Endodermal cell (in vitro differentiated cells): Measurements from ENCODE around the gene ADD1. TPM values are rescaled to one million over a fixed set of nuclear protein-coding genes. Genes with fewer than 3 reads are reported as not detected.

ENCODE experiments used
- DNase-seq: peaks from one replicate; pipeline ENCODE4 v3.0.0-alpha.2; 2017
- H3K27ac ChIP-seq: 2 replicates; pipeline ENCODE4 v1.5.1; 2013; ENCODE audit warnings: mild to moderate bottlenecking, low read depth, low read length, moderate library complexity
- H3K27me3 ChIP-seq: 2 replicates; pipeline ENCODE4 v1.6.1; 2013; ENCODE audit warnings: mild to moderate bottlenecking, low read length, moderate library complexity; ENCODE audit not compliant: insufficient read depth, control insufficient read depth, poor library complexity, severe bottlenecking
- H3K36me3 ChIP-seq: 2 replicates; pipeline ENCODE4 v1.7.0; 2013; ENCODE audit warnings: mild to moderate bottlenecking, low read length, moderate library complexity; ENCODE audit not compliant: control insufficient read depth, insufficient read depth
- H3K4me1 ChIP-seq: one replicate; pipeline ENCODE4 v1.7.0; 2013; ENCODE audit warnings: low read length; ENCODE audit not compliant: control insufficient read depth, insufficient read depth
- H3K4me3 ChIP-seq: 2 replicates; pipeline ENCODE4 v1.5.1; 2013; ENCODE audit warnings: mild to moderate bottlenecking, low read length, moderate library complexity
- H3K9ac ChIP-seq: 2 replicates; pipeline ENCODE4 v1.6.1; 2013; ENCODE audit warnings: mild to moderate bottlenecking, low read length, moderate library complexity; ENCODE audit not compliant: poor library complexity, severe bottlenecking; ENCODE audit errors: extremely low read depth
- H3K9me3 ChIP-seq: 2 replicates; pipeline ENCODE4 v1.6.1; 2013; ENCODE audit warnings: mild to moderate bottlenecking, low read length, moderate library complexity; ENCODE audit not compliant: control insufficient read depth
- H3K27ac Mint-ChIP-seq: 2 replicates; pipeline ENCODE4 v1.8.0; 2020; ENCODE audit warnings: mixed read lengths
- H3K27me3 Mint-ChIP-seq: 2 replicates; pipeline ENCODE4 v1.8.0; 2021; ENCODE audit warnings: mild to moderate bottlenecking, mixed read lengths; ENCODE audit not compliant: insufficient read depth
- H3K36me3 Mint-ChIP-seq: 2 replicates; pipeline ENCODE4 v1.8.0; 2020; ENCODE audit warnings: low read depth, mixed read lengths
- H3K4me1 Mint-ChIP-seq: 2 replicates; pipeline ENCODE4 v1.8.0; 2020; ENCODE audit warnings: mixed read lengths
- H3K4me3 Mint-ChIP-seq: 2 replicates; pipeline ENCODE4 v1.8.0; 2020; ENCODE audit warnings: mild to moderate bottlenecking, moderate library complexity, mixed read lengths
- H3K9me3 Mint-ChIP-seq: 2 replicates; pipeline ENCODE4 v1.8.0; 2020; ENCODE audit warnings: mild to moderate bottlenecking, mixed read lengths
- CTCF ChIP-seq: fragments of 200-600 bp; sonication (generic); conservative IDR thresholded peaks from 2 replicates; pipeline ENCODE4 v1.5.0; 2021; ENCODE audit warnings: antibody characterized with exemption, mild to moderate bottlenecking
- WGBS, 2 experiments: methylation state at CpG; one replicate each; pipeline versions ENCODE4 v1.1.5 to v1.1.7; 2013; ENCODE audit warnings: missing lambda C conversion rate in 2 of 2, mixed read lengths in 1 of 2; ENCODE audit not compliant: insufficient coverage in 1 of 2, insufficient read length in 1 of 2; 5-methylcytosine and 5-hydroxymethylcytosine counted together
- total RNA-seq, 2 donors: library from RNA; stranded (reverse); fragmentation: NEBNext Ultra II Directional in 1 of 2; extraction: Animal tissue kit (Norgen Biotek cat#: 25700) in 1 of 2; gene quantifications; 2 replicates in 1 of 2; 3 replicates in 1 of 2; pipeline ENCODE4 v1.2.1, GENCODE V29; 2021

The ADD1 gene
- total RNA-seq, 2 donors from 2014 or later = 231 to 257 TPM

DNA sequence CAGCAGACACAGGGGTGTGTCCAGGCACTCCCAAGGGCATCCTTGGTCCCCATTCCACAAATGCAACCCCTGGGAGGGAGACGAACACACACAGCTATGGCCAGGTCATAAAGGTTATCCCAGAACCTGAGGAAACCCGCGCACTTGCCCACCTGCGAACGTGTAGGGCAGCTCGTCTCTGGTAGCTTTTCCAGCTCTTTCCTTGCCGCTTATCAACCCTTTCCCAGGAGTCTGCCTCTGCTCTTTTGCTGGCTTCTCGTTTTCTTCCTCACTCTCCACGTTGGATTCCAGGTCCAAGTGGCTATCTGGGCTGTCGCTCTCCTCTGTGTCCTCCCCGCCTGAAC, 106.1 kb downstream of the ADD1 start:
- TF ChIP-seq CTCF = no peak
- Mint-ChIP-seq H3K36me3 (peaks cover 86% of the 10 kb centered on the region), H3K4me3 (no peak overlapping the region), H3K4me1 (no peaks in the 10 kb centered on the region), H3K9me3 (peaks cover under 1% of the 10 kb centered on the region), H3K27ac (no peak overlapping the region), H3K27me3 (no peaks in the 10 kb centered on the region)
- Histone ChIP-seq H3K9me3 (no peaks in the 10 kb centered on the region), H3K4me1 (peaks cover 3% of the 10 kb centered on the region), H3K27ac (no peak overlapping the region), H3K27me3 (no peaks in the 10 kb centered on the region), H3K36me3 (peaks cover 93% of the 10 kb centered on the region), H3K4me3 (no peak overlapping the region), H3K9ac (no peak overlapping the region)
- WGBS, 2 experiments = 94 to 97% methylated on average over 11 of the region's 11 CpGs
- no peak for DNase-seq

DNA sequence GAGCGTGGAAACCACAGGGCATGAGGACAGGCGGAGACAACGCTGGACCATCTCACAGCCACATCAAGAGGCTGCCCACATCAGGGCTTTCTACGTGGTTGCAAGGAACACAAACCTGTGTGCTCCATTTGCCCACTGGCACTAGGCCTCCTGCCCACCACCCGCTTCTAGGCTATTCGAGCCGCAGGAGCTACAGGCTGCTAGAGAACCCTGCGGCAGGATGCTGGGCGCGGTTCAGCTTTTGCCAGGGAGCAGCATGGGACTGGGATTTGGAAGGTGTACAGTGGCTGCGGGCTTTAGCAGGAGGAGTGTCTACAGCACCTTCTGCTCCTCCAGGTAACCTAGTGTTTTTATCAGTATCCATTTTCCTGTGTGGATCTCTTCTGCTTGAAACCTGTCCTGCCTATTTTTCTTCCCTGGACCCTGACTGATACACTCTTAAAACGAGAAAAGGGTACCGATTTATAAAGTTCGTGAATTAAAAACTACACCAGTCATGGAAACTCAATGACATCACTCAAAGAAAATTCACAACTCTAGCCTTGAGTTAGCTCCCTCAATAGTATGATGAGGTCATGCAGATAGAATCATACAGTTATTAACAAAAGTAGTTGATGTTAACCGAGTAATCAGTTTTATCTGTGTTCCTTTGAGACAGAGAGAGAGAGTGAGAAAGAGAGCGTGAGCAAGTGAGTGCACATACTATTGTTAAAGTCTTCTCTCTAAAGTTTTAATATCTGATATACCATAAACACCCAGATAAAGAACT, 106.8 kb downstream of the ADD1 start:
- no peak for TF ChIP-seq CTCF
- Histone ChIP-seq H3K9ac (no peak overlapping the region), H3K27ac (no peak overlapping the region), H3K4me1 (peaks cover 3% of the 10 kb centered on the region), H3K4me3 (no peak overlapping the region), H3K27me3 (no peaks in the 10 kb centered on the region), H3K36me3 (peaks cover 89% of the 10 kb centered on the region), H3K9me3 (peaks cover under 1% of the 10 kb centered on the region)
- no peak overlapping the region for H3K4me3 Mint-ChIP-seq
- no peaks in the 10 kb centered on the region for H3K27me3 Mint-ChIP-seq
- H3K36me3 Mint-ChIP-seq = peaks cover 84% of the 10 kb centered on the region
- H3K27ac Mint-ChIP-seq = no peak overlapping the region
- peaks cover 4% of the 10 kb centered on the region for H3K9me3 Mint-ChIP-seq
- H3K4me1 Mint-ChIP-seq = no peaks in the 10 kb centered on the region
- 94 to 97% methylated on average over 11 to 16 of the region's 16 CpGs for WGBS, 2 experiments
- DNase-seq = no peak

DNA sequence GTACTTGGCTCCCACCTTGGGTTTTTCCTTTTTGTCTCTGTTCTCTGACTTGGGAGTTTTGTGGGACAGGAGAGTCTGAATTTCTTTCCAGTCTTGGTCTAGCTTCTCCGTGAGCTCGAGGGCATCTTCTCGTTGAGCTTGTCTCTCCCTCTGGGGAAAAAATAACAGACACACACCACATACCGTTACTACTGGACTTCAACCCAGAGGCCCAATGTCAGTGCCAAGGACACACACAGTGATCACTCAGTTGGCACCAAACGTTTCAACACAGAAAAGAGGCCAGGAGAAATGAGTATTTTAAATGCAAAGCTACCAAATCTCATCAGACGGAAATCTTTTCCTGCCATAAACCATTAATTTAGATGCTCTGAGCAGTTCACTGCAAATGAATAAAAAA, 109.9 kb downstream of the ADD1 start:
- WGBS, 2 experiments = 92 to 93% methylated on average over 2 to 6 of the region's 6 CpGs
- H3K27me3 ChIP-seq = no peaks in the 10 kb centered on the region
- TF ChIP-seq CTCF = no peak
- no peaks in the 10 kb centered on the region for H3K27me3 Mint-ChIP-seq
- no peak overlapping the region for H3K9ac ChIP-seq
- peaks cover 14% of the 10 kb centered on the region for H3K9me3 ChIP-seq
- peaks cover 92% of the 10 kb centered on the region for H3K36me3 ChIP-seq
- H3K9me3 Mint-ChIP-seq = peaks cover 13% of the 10 kb centered on the region
- peaks cover 86% of the 10 kb centered on the region for H3K36me3 Mint-ChIP-seq
- H3K27ac Mint-ChIP-seq = no peak overlapping the region
- H3K4me1 ChIP-seq = no peaks in the 10 kb centered on the region
- DNase-seq = no peak
- no peak overlapping the region for H3K4me3 ChIP-seq
- H3K4me3 Mint-ChIP-seq = no peak overlapping the region
- peaks cover 2% of the 10 kb centered on the region for H3K4me1 Mint-ChIP-seq
- H3K27ac ChIP-seq = no peak overlapping the region
